Astrocyte (in vitro differentiated cells and primary cell): ENCODE data around the gene CORO7. TPM values are rescaled to one million over a fixed set of nuclear protein-coding genes. Genes with fewer than 3 reads are reported as not detected.
A peak's percentile ranks its signal among the peaks of the same experiment; 100 is the strongest.
"Not testable (repeated sequence)": the region's sequence is repeated elsewhere in the genome, so short reads cannot be mapped to it uniquely, and the experiment has no call there.

Source experiments
- DNase-seq: peaks from one replicate; pipeline ENCODE4 v3.0.0-alpha.2; 2010; ENCODE audit warnings: low read depth
- FAIRE-seq: peaks from 2 replicates; lab custom pipeline; 2011; peaks lifted over from hg19 to GRCh38; lab: Jason Lieb, UNC
- H2AFZ ChIP-seq: 2 replicates; pipeline ENCODE4 v1.6.0; 2012; ENCODE audit warnings: low read depth, low read length, inconsistent platforms
- H3K27ac ChIP-seq: 2 replicates; pipeline ENCODE4 v1.5.1; 2011; ENCODE audit warnings: low read depth, low read length, inconsistent platforms
- H3K27me3 ChIP-seq: 2 replicates; pipeline ENCODE4 v1.6.0; 2011; ENCODE audit warnings: low read length, inconsistent platforms; ENCODE audit not compliant: insufficient read depth
- H3K36me3 ChIP-seq: 2 replicates; pipeline ENCODE4 v1.5.1; 2011; ENCODE audit warnings: low read length, inconsistent platforms; ENCODE audit not compliant: insufficient read depth
- H3K4me1 ChIP-seq: 2 replicates; pipeline ENCODE4 v1.5.1; 2011; ENCODE audit warnings: low read length, inconsistent platforms; ENCODE audit not compliant: insufficient read depth
- H3K4me2 ChIP-seq: 2 replicates; pipeline ENCODE4 v1.6.0; 2012; ENCODE audit warnings: low read length, inconsistent platforms
- H3K4me3 ChIP-seq: 2 replicates; pipeline ENCODE4 v1.5.1; 2011; ENCODE audit warnings: low read depth, mild to moderate bottlenecking, low read length, inconsistent platforms; ENCODE audit not compliant: insufficient read depth
- H3K79me2 ChIP-seq: 2 replicates; pipeline ENCODE4 v1.6.0; 2012; ENCODE audit warnings: mild to moderate bottlenecking, low read length, inconsistent platforms; ENCODE audit not compliant: insufficient read depth
- H3K9ac ChIP-seq: 2 replicates; pipeline ENCODE4 v1.6.0; 2012; ENCODE audit warnings: mild to moderate bottlenecking, low read length, inconsistent platforms
- H3K9me3 ChIP-seq: 2 replicates; pipeline ENCODE4 v1.5.1; 2012; ENCODE audit warnings: low read depth, mild to moderate bottlenecking, low read length, inconsistent platforms; ENCODE audit not compliant: insufficient read depth
- H4K20me1 ChIP-seq: 2 replicates; pipeline ENCODE4 v1.6.0; 2012; ENCODE audit warnings: low read length, inconsistent platforms; ENCODE audit not compliant: insufficient read depth
- H3K27ac Mint-ChIP-seq: one replicate; pipeline ENCODE4 v1.8.0; 2021; ENCODE audit warnings: mild to moderate bottlenecking, mixed read lengths; ENCODE audit not compliant: unreplicated experiment
- H3K27me3 Mint-ChIP-seq: one replicate; pipeline ENCODE4 v1.8.0; 2021; ENCODE audit warnings: low read depth, mixed read lengths; ENCODE audit not compliant: unreplicated experiment
- H3K36me3 Mint-ChIP-seq: one replicate; pipeline ENCODE4 v1.8.0; 2021; ENCODE audit warnings: low read depth, mixed read lengths; ENCODE audit not compliant: unreplicated experiment
- H3K4me1 Mint-ChIP-seq: one replicate; pipeline ENCODE4 v1.8.0; 2021; ENCODE audit warnings: low read depth, mixed read lengths; ENCODE audit not compliant: unreplicated experiment
- H3K4me3 Mint-ChIP-seq: one replicate; pipeline ENCODE4 v1.8.0; 2021; ENCODE audit warnings: mild to moderate bottlenecking, moderate library complexity, mixed read lengths; ENCODE audit not compliant: unreplicated experiment
- H3K9me3 Mint-ChIP-seq: one replicate; pipeline ENCODE4 v1.8.0; 2021; ENCODE audit warnings: mild to moderate bottlenecking, mixed read lengths; ENCODE audit not compliant: unreplicated experiment
- EZH2 ChIP-seq: IDR thresholded peaks from 2 replicates; pipeline ENCODE4 v1.6.1; 2012; ENCODE audit warnings: mild to moderate bottlenecking, low read length, inconsistent platforms; ENCODE audit not compliant: insufficient read depth
- total RNA-seq: library from RNA; stranded (reverse); gene quantifications from 2 replicates; pipeline ENCODE4 v1.2.1, GENCODE V29; 2021
- TF ChIP-seq, protein P1 (sequence below): IDR thresholded peaks from 2 replicates; pipeline ENCODE4 v1.5.1; 2011; ENCODE audit warnings: low read depth, mild to moderate bottlenecking, inconsistent platforms, low read length, moderate library complexity; ENCODE audit not compliant: insufficient read depth

The CORO7 gene
- total RNA-seq, 1 donor from 2014 or later: 26.4 TPM

DNA sequence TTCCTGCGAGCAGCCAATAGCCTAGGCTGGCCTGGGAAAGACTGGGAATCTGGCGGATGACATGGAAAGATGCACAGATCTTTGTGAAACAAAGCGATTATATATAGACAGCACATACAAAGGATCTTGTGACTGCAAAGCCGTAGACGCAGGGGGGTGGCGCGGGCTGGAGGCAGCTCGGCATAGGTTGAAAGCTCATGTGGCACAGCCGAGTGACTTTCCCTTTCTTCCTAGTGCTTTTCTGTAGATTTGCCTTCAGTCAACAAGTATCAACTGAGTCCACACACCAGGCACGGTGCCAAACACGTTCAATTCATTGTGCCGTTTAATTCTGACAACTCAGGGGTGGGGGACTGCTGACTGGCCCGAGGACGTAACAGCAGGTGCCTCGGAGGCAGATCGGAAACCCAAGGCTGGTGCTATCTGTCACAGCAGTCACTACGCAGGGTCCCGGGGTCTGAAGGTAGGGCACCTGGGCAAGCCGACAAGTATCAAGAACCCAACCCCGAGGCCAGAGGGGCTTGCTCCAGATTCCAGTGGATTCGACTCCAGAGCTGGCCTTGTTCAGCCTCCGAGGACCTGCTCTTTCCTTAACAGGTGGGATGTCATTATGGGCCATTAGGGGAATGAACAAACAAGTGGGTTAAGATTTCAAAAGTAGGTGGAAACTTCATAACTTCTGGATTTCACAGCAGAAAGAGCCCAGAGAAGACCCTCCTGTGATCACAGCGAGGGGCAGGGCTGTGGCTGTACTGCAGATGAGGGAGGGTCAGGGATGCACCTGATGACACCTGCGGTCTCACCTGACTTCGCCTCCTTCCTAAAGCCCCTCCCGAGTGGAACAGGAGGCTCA is 71.2 kb downstream of the CORO7 start:
- no peaks in the 10 kb centered on the region for H3K27me3 ChIP-seq
- no peak overlapping the region for H3K9ac ChIP-seq
- FAIRE-seq: no peak
- peaks cover 9% of the 10 kb centered on the region for H3K36me3 Mint-ChIP-seq
- H3K9me3 ChIP-seq: no peaks in the 10 kb centered on the region
- H3K4me1 Mint-ChIP-seq: peaks cover 4% of the 10 kb centered on the region
- H3K4me1 ChIP-seq: no peaks in the 10 kb centered on the region
- peak overlapping the region; percentile 53 for H3K27ac Mint-ChIP-seq
- no peak overlapping the region for H3K4me3 ChIP-seq
- H3K27ac ChIP-seq: no peak overlapping the region
- TF ChIP-seq, protein P1, sequence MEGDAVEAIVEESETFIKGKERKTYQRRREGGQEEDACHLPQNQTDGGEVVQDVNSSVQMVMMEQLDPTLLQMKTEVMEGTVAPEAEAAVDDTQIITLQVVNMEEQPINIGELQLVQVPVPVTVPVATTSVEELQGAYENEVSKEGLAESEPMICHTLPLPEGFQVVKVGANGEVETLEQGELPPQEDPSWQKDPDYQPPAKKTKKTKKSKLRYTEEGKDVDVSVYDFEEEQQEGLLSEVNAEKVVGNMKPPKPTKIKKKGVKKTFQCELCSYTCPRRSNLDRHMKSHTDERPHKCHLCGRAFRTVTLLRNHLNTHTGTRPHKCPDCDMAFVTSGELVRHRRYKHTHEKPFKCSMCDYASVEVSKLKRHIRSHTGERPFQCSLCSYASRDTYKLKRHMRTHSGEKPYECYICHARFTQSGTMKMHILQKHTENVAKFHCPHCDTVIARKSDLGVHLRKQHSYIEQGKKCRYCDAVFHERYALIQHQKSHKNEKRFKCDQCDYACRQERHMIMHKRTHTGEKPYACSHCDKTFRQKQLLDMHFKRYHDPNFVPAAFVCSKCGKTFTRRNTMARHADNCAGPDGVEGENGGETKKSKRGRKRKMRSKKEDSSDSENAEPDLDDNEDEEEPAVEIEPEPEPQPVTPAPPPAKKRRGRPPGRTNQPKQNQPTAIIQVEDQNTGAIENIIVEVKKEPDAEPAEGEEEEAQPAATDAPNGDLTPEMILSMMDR: no peak
- no peaks in the 10 kb centered on the region for H3K36me3 ChIP-seq
- no peak overlapping the region for H3K4me2 ChIP-seq
- no peak for DNase-seq
- H3K79me2 ChIP-seq: peaks cover 82% of the 10 kb centered on the region
- peaks cover 86% of the 10 kb centered on the region for H4K20me1 ChIP-seq
- no peak overlapping the region for H2AFZ ChIP-seq
- no peak overlapping the region for H3K4me3 Mint-ChIP-seq
- H3K9me3 Mint-ChIP-seq: no peaks in the 10 kb centered on the region
- H3K27me3 Mint-ChIP-seq: no peaks in the 10 kb centered on the region

DNA sequence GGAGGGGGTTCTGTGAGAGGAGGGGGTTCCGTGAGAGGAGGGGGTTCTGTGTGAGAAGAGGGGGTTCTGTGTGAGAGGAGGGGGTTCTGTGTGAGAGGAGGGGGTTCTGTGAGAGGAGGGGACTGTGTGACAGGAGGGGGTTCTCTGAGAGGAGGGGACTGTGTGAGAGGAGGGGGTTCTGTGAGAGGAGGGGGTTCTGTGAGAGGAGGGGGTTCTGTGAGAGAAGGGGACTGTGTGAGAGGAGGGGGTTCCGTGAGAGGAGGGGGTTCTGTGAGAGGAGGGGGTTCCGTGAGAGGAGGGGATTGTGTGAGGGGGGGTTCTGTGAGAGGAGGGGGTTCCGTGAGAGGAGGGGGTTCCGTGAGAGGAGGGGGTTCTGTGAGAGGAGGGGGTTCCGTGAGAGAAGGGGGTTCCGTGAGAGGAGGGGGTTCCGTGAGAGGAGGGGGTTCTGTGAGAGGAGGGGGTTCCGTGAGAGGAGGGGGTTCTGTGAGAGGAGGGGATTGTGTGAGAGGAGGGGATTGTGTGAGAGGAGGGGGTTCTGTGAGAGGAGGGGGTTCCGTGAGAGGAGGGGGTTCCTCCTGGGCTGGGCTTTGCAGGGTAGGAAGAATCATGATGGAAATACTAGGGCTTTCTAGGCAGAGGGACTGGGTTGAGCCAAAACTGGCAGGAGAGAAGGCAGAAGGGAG is 72.0 kb downstream of the CORO7 start:
- H3K27me3 ChIP-seq, H3K27me3 Mint-ChIP-seq, H3K9me3 ChIP-seq, H3K4me3 Mint-ChIP-seq, DNase-seq, H3K27ac ChIP-seq, H3K4me1 ChIP-seq, H3K9ac ChIP-seq, H3K4me2 ChIP-seq, H3K9me3 Mint-ChIP-seq, H3K27ac Mint-ChIP-seq, H2AFZ ChIP-seq, H3K4me3 ChIP-seq, FAIRE-seq, H3K36me3 Mint-ChIP-seq, H3K36me3 ChIP-seq, H3K4me1 Mint-ChIP-seq: not testable (repeated sequence)
- H4K20me1 ChIP-seq: peaks cover 87% of the 10 kb centered on the region
- peaks cover 75% of the 10 kb centered on the region for H3K79me2 ChIP-seq

DNA sequence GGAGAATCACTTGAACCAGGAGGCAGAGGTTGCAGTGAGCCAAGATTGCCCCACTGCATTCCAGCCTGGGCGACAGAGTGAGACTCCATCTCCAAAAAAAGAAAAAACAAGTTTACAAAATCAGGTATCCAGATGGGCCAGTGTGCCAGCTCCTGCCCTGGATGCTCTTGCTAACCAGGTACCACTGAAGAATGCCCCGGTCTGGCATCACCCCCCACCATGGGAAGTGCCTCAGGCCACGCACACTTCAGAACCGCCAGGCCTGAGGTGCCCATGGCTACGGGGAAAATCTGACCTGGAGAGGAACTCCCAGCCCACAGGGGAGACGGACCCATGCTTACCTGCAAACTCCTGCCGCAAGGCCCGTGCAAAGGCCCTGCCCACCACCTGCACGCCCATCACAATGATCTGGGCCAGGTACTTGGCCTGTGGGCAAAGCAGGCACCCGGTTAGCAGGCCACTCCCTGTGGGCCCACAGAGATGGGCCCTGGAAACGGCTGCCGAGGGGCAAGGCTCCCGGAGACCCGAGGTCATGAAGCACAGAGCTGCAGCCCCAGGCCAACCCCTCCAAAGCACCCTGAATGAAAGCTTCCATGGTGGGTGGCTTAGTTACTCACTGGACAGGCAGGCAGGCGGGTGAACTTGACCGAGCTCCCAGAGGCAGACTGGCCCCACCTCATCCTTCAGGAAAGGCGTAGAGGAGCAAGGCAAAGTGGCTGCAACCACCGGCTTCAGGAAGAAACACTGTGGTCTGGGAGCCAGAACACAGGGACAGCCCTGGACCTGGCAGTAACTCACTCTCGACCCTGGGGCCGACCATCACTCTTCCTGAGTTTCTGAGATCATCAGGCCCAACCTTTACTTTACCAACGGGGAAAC is 73.3 kb downstream of the CORO7 start:
- Mint-ChIP-seq H3K36me3 (peaks cover 8% of the 10 kb centered on the region), H3K4me3 (no peak overlapping the region), H3K27me3 (no peaks in the 10 kb centered on the region), H3K27ac (no peak overlapping the region), H3K4me1 (peaks cover 2% of the 10 kb centered on the region), H3K9me3 (no peaks in the 10 kb centered on the region)
- Histone ChIP-seq H3K36me3 (no peaks in the 10 kb centered on the region), H3K4me1 (no peaks in the 10 kb centered on the region), H3K27ac (no peak overlapping the region), H3K9me3 (no peaks in the 10 kb centered on the region), H2AFZ (no peak overlapping the region), H4K20me1 (peaks cover 89% of the 10 kb centered on the region), H3K79me2 (peaks cover 62% of the 10 kb centered on the region), H3K9ac (no peak overlapping the region), H3K4me2 (no peak overlapping the region), H3K27me3 (no peaks in the 10 kb centered on the region), H3K4me3 (no peak overlapping the region)
- FAIRE-seq: no peak
- DNase-seq: no peak
- TF ChIP-seq, protein P1: no peak
- no peak for TF ChIP-seq EZH2
